ENCODE measurements around the gene VWA3B.

DNA sequence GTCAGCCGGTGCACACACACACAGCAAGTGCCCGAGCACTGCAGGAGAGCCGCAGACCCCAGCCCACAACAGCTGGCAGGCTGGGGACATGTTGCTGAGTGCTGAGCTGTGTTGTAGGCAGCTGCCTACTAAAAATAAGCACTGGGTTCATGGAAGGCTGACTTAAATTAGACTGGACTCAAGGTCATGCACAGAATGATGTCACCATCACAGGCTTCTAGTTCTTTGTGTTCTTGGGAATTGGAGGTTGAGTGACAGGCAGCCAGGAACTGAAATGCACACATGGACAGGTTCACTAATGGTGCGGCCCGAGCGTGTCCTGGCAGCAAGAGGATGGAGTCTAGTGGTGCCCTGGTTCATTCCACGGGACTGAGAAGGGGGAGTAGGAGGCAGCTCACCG is 71.3 kb downstream of the VWA3B start:
- TF ChIP-seq, protein P1, sequence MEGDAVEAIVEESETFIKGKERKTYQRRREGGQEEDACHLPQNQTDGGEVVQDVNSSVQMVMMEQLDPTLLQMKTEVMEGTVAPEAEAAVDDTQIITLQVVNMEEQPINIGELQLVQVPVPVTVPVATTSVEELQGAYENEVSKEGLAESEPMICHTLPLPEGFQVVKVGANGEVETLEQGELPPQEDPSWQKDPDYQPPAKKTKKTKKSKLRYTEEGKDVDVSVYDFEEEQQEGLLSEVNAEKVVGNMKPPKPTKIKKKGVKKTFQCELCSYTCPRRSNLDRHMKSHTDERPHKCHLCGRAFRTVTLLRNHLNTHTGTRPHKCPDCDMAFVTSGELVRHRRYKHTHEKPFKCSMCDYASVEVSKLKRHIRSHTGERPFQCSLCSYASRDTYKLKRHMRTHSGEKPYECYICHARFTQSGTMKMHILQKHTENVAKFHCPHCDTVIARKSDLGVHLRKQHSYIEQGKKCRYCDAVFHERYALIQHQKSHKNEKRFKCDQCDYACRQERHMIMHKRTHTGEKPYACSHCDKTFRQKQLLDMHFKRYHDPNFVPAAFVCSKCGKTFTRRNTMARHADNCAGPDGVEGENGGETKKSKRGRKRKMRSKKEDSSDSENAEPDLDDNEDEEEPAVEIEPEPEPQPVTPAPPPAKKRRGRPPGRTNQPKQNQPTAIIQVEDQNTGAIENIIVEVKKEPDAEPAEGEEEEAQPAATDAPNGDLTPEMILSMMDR (IDR thresholded peaks at IDR 0.05; ENCODE audit: insufficient read depth, low read depth, low read length): no peak
- TF ChIP-seq EZH2 (IDR thresholded peaks at IDR 0.05; ENCODE audit: insufficient read depth, low read length): no peak

All from astrocyte (in vitro differentiated cells and primary cell).